BJ (cell line): ENCODE measurements around the gene CHML. TPM values are rescaled to one million over a fixed set of nuclear protein-coding genes. Genes with fewer than 3 reads are reported as not detected.

Experiments used
- CTCF ChIA-PET: fragments of 350-600 bp; formaldehyde crosslinking; extraction: SDS; loops from one replicate; lab custom pipeline; 2021; ENCODE audit warnings: antibody characterized with exemption, inconsistent platforms; lab: Yijun Ruan, JAX
- POLR2A ChIA-PET: fragments of 300-600 bp; sonication (Branson Sonifier 250); formaldehyde crosslinking; extraction: SDS; loops from one replicate; lab custom pipeline; 2021; ENCODE audit warnings: antibody characterized with exemption; lab: Charles Lee
- DNase-seq: peaks from one replicate; pipeline ENCODE4 v3.0.0-alpha.2; 2011; ENCODE audit warnings: low read depth
- H3K27me3 ChIP-seq: 2 replicates; pipeline ENCODE4 v1.6.0; 2011; ENCODE audit warnings: low read length; ENCODE audit not compliant: control insufficient read depth, insufficient read depth
- H3K36me3 ChIP-seq: 2 replicates; pipeline ENCODE4 v1.5.1; 2011; ENCODE audit warnings: low read length; ENCODE audit not compliant: control insufficient read depth, insufficient read depth
- H3K4me3 ChIP-seq: 2 replicates; pipeline ENCODE4 v1.5.1; 2011; ENCODE audit warnings: low read depth, mild to moderate bottlenecking, control low read depth, low read length
- CTCF ChIP-seq: IDR thresholded peaks from 2 replicates; pipeline ENCODE4 v1.5.1; 2011; ENCODE audit warnings: low read depth, mild to moderate bottlenecking, control low read depth, inconsistent platforms, low read length, moderate library complexity; ENCODE audit not compliant: insufficient read depth
- polyA plus RNA-seq: library from polyadenylated mRNA; depleted of rRNA; stranded (reverse); fragments of >200 nt; gene quantifications from 2 replicates; pipeline ENCODE4 v1.2.3, GENCODE V29; 2011

The CHML gene
- polyA plus RNA-seq, 1 experiment: 8.4 TPM

DNA sequence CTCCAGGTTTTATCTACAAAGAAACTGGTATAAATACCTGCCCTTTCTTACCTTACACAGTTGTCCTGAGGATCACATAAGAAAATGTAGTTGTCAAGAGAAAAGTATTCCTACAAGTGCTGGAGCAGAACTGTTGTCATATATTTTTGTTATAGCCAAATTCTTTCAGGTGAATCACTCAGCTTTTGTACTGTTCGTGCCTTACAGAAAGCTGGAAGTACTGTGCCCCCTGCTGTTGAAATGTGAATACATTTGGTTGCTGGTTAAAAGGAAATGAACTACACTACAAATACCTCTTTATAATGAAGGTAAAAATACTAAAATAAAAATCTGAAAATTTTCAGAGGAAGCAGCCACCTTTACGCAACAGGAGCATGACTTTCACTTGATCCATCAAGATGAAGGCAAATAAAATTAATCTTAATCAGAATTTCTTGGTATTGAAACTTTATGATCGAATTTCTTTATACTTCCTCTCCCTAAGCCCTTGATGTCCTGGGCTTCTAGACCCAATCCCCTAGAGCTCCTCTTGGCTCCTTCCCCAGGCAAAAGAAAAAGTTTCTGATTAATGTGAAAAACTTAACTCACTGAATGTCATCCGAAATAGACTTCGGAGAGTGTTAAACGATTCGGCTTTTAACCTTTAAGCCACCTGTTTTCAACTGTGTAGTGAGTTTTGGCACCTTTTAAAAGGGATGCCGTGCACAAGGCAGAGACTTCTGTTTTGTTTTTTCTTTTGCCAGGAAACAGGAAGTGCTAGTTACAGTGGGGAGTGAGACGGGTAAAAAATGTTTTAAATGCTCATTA, 12.5 kb downstream of the CHML start:
- ChIA-PET POLR2A (no interaction called here), CTCF (interaction anchor here (0.7 to 2.9 kb wide), 11 partner anchors 10 to 371 kb away, joined by 3 to 24 read pairs (median 4); partner anchors contain the start of gene KMO)
- no peak for DNase-seq
- Histone ChIP-seq H3K27me3 (no peaks in the 10 kb centered on the region), H3K4me3 (no peak overlapping the region), H3K36me3 (no peaks in the 10 kb centered on the region)
- peak; percentile 71 for TF ChIP-seq CTCF

DNA sequence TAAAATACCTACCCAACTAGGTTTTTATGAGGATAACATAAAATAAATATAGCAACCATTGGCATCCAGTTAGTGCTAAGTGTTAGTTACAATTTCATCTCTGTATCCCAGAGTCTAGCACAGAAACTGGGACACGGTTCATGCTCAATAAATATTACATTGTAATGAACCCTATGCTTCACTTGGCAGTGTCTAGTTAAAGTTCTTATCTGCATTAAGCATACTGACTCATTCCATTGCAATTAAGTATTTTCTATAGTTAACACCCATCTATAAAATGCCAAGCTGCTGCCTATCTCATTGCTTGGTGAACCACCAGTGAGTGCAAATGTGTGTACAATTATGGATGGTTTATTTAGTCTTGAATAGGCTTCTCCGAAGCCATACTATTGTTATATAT, 15.2 kb downstream of the CHML start:
- no peak for DNase-seq
- TF ChIP-seq CTCF: no peak
- ChIA-PET POLR2A (no interaction called here), CTCF (interaction anchor here (0.6 kb wide), 1 partner anchor 44 kb away, joined by 5 read pairs; no protein-coding TSS in a partner anchor)
- H3K36me3 ChIP-seq: no peaks in the 10 kb centered on the region
- no peaks in the 10 kb centered on the region for H3K27me3 ChIP-seq
- H3K4me3 ChIP-seq: no peak overlapping the region

- ChIA-PET POLR2A (no interaction called here), CTCF (interaction anchor here (1.1 to 1.2 kb wide), 2 partner anchors 12 to 225 kb away, joined by 3 read pairs; no protein-coding TSS in a partner anchor)
- H3K36me3 ChIP-seq: no peaks in the 10 kb centered on the region
- TF ChIP-seq CTCF: no peak
- H3K27me3 ChIP-seq: no peaks in the 10 kb centered on the region
- no peak overlapping the region for H3K4me3 ChIP-seq
- DNase-seq: no peak
These were observed 17.5 kb downstream of the CHML start for GRCh38 chr1:241622669-241623068.

DNA sequence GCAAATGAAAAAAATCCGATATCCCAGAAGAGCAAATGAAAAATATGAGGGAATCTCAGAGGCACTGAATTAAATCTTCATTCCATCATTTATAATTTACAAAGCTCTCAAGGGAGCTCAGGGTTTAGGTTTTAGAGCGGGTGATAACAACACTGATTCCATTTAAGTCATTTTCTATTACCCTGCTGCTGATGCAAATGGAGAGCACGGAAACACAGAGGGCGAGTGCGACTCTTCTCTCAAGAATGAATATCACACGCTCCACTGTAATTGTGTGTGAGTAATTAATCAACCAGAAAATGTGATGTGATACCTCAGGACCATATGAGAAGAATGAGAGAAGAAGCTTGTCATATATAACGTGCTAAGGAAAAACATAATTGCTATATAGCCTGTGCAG, 22.7 kb downstream of the CHML start:
- no peak for TF ChIP-seq CTCF
- Histone ChIP-seq H3K27me3 (no peaks in the 10 kb centered on the region), H3K36me3 (no peaks in the 10 kb centered on the region), H3K4me3 (no peak overlapping the region)
- ChIA-PET POLR2A (no interaction called here), CTCF (interaction anchor here (0.6 kb wide), 1 partner anchor 97 kb away, joined by 3 read pairs; no protein-coding TSS in a partner anchor)
- no peak for DNase-seq

DNA sequence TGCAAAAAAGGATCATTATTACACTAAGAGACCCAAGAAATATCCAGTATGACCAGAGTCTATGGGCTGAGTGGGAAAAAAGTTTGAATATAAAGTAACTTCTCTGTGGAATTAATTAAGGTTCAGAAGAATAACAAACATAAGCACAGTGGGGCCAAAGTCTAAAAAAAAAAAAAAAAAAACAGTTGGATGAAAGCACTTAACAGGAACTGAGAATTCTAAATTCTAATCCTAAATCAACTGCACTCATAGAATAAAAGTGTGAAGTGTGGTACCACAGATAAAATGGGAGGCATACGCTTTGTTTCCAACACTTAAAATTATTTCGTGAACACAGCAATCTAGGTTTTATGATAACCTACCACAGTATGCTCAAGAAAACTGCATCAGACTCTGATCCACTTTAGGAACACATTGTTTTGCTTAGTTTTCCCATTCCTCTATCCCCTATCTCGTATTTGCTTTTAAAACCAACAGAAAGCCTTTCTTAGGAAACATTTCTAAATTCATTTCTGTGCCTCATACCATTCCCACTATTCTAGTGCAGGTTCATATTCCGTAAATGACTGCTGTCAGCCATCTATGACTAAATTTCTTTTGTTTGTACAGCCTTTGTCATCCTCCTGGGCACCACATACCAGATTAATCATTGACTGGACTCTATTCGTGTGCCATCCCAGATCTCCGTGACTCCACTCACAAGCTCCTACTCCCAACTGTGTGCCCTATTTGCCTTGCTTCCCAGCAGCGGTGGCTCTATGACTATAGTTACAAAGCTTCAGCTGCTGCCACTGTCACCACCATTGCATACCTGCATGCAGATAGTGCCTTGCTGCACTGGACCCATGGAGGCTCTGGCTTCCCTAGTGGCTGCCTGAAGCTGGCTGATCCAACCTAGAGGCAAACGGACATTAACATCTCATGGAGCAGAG, 24.9 kb downstream of the CHML start:
- ChIA-PET POLR2A (no interaction called here), CTCF (no interaction called here)
- TF ChIP-seq CTCF: no peak
- Histone ChIP-seq H3K27me3 (no peaks in the 10 kb centered on the region), H3K36me3 (no peaks in the 10 kb centered on the region), H3K4me3 (no peak overlapping the region)
- no peak for DNase-seq
